ENCODE measurements around the gene GPHN. TPM values are rescaled to one million over a fixed set of nuclear protein-coding genes. Genes with fewer than 3 reads are reported as not detected.
"Not testable (repeated sequence)": the region's sequence is repeated elsewhere in the genome, so short reads cannot be mapped to it uniquely, and the experiment has no call there.

The GPHN gene
- total RNA-seq, 4 donors from 2014 or later = 9.1 to 21.1 (median 15.9) TPM

DNA sequence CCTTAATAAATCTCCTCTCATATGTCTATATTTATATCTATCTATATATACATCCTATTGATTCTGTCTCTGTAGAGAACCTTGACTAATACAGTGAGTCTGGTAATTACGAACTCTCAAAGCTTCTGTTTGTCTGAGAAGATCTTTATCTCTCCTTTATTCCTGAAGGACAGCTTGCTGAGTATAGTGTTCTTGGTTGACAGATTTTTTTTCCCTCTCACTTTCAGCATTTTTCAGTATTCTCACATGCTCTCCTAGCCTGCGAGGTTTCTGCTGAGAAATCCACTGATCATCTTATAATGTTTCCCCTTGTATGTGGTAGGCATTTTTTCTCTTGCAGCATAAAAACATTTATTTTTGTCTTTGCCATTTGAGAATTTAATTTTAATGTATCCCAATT, 67.1 kb downstream of the GPHN start:
- peaks cover 0 to 28% (median 13%) of the 10 kb centered on the region in 4 donors for H3K9me3 ChIP-seq
- DNase-seq (ENCODE audit: extremely low spot score) = no peak
- H3K36me3 ChIP-seq = no peaks in the 10 kb centered on the region
- no peak for TF ChIP-seq POLR2AphosphoS5 (IDR thresholded peaks at IDR 0.05)
- 100% methylated on average over 2 of the region's 2 CpGs for WGBS
- intact Hi-C loops (cut with DNase I) = no loop called here
- no peaks in the 10 kb centered on the region for H3K27me3 ChIP-seq
- no peak overlapping the region for H3K27ac ChIP-seq (replicated peaks in 1 of 4)
- no peaks in the 10 kb centered on the region for H3K4me1 ChIP-seq
- H3K4me3 ChIP-seq = no peak overlapping the region

DNA sequence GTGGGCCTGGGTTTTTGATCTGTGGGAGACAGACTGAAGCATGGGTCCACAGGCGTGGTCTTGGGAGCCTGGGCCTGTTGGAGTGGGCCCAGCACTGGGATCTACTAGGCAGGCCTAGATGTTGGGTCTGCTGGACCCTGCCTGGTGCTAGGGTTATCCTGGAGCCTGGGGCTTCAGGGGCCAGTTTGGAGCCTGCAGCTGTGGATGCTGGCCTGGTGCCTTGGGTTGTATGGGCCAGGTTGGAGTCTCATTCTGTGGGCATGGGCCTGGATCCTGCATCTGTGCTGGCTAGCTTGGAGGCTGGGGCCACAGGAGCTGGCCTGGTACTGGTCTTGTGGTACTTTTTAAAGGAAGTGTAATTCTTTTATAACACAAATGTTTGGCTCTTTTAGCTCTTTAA, 68.0 kb downstream of the GPHN start:
- Histone ChIP-seq H3K9me3 (peaks cover 0 to 28% (median 13%) of the 10 kb centered on the region in 4 donors), H3K36me3 (no peaks in the 10 kb centered on the region), H3K27ac (replicated peaks in 1 of 4) (no peak overlapping the region), H3K4me3 (no peak overlapping the region), H3K27me3 (no peaks in the 10 kb centered on the region), H3K4me1 (no peaks in the 10 kb centered on the region)
- intact Hi-C loops (cut with DNase I) = no loop called here
- 100% methylated on average over 1 of the region's 1 CpG for WGBS
- TF ChIP-seq, protein P1, sequence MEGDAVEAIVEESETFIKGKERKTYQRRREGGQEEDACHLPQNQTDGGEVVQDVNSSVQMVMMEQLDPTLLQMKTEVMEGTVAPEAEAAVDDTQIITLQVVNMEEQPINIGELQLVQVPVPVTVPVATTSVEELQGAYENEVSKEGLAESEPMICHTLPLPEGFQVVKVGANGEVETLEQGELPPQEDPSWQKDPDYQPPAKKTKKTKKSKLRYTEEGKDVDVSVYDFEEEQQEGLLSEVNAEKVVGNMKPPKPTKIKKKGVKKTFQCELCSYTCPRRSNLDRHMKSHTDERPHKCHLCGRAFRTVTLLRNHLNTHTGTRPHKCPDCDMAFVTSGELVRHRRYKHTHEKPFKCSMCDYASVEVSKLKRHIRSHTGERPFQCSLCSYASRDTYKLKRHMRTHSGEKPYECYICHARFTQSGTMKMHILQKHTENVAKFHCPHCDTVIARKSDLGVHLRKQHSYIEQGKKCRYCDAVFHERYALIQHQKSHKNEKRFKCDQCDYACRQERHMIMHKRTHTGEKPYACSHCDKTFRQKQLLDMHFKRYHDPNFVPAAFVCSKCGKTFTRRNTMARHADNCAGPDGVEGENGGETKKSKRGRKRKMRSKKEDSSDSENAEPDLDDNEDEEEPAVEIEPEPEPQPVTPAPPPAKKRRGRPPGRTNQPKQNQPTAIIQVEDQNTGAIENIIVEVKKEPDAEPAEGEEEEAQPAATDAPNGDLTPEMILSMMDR (IDR thresholded peaks at IDR 0.05) = no peak
- TF ChIP-seq EP300 (IDR thresholded peaks at IDR 0.05) = no peak
- TF ChIP-seq POLR2AphosphoS5 (IDR thresholded peaks at IDR 0.05) = no peak
- no peak for TF ChIP-seq POLR2A (IDR thresholded peaks at IDR 0.05; ENCODE audit: low read depth)
- DNase-seq (ENCODE audit: extremely low spot score) = no peak

DNA sequence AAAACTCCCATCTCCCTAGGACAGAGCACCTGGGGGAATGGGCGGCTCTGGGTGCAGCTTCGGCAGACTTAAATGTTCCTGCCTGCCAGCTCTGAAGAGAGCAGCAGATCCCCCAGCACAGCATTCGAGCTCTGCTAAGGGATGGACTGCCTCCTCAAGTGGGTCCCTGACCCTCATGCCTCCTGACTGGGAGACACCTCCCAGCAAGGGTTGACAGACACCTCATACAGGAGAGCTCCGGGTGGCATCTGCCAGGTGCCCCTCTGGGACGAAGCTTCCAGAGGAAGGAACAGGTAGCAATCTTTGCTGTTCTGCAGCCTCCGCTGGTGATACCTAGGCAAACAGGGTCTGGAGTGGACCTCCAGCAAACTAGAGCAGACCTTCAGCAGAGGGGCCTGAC, 79.8 kb downstream of the GPHN start:
- H3K4me1 ChIP-seq; H3K27ac ChIP-seq (replicated peaks in 1 of 4); H3K36me3 ChIP-seq; intact Hi-C loops (cut with DNase I); H3K4me3 ChIP-seq; DNase-seq (ENCODE audit: extremely low spot score); H3K9me3 ChIP-seq; H3K27me3 ChIP-seq: not testable (repeated sequence)
- 95% methylated on average over 6 of the region's 6 CpGs for WGBS

DNA sequence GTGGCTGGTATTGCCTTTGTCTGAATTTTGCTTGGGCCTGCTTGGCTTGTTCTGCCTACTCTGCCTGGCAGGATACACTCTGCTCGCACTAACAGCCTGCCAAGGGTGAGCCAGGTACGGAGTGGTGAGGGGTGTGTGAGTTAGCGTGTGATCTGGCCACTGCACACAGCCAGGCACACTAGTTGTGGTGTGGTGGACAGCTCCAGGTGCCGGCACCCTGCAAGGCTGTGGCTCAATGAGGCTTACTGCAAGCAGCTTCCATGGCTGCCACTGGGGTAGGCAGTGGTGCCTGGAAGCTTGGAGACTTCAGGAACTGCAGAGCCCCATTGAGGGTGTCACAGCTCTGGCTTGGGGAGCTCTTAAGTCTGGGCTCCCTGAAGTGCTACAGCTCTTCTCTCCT, 87.4 kb downstream of the GPHN start:
- DNase-seq (ENCODE audit: extremely low spot score) = no peak
- peaks cover 0 to 14% (median 0%) of the 10 kb centered on the region in 4 donors for H3K9me3 ChIP-seq

DNA sequence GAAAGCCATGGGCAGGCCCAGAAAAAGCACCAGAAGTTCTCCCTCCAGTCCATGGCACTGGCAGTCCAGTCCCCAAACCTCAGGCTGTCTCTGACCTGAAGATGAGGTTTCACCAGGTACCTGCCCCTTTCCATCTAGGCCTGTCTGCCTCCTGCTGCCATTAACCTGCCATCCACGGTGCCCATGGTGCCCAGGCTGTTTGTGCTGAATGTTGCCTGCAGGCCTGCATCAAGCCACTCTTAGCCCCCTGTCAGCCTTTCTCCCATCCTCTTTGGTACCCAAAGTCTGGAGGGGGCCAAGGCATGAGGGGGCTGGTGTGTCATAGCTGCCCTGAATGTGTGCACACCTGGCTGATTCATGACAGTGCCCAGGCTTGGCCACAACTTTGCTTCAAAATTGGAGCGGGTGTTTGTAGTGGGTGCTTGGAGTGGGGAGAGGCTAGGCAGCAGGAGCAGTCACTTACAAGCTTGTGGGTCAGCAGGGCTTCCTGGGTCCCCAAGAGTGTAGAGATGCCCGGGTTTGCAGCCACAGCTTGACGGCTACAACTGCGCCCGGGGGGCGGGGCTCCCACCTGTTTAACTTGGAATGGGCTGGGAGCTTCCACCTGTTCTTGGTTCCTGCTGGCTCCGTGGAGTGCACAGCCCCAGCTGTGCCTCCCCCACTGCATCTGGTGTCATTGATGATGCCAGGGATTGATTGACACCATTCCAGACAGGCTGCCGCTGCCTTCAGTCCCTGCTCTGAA, 88.5 kb downstream of the GPHN start:
- 94% methylated on average over 6 of the region's 9 CpGs for WGBS
- Histone ChIP-seq H3K9me3 (peaks cover 0 to 14% (median 0%) of the 10 kb centered on the region in 4 donors), H3K27ac (replicated peaks in 1 of 4) (no peak overlapping the region), H3K36me3 (no peaks in the 10 kb centered on the region), H3K4me1 (no peaks in the 10 kb centered on the region), H3K27me3 (no peaks in the 10 kb centered on the region), H3K4me3 (no peak overlapping the region)
- intact Hi-C loops (cut with DNase I) = no loop called here
- no peak for TF ChIP-seq POLR2AphosphoS5 (IDR thresholded peaks at IDR 0.05)
- TF ChIP-seq, protein P1 (IDR thresholded peaks at IDR 0.05) = no peak
- no peak for TF ChIP-seq POLR2A (IDR thresholded peaks at IDR 0.05; ENCODE audit: low read depth)
- TF ChIP-seq EP300 (IDR thresholded peaks at IDR 0.05) = no peak
- no peak for DNase-seq (ENCODE audit: extremely low spot score)

More for the DNA sequence above, 87.4 kb downstream of the GPHN start:
- Histone ChIP-seq H3K27me3 (no peaks in the 10 kb centered on the region), H3K36me3 (no peaks in the 10 kb centered on the region), H3K4me3 (no peak overlapping the region), H3K4me1 (no peaks in the 10 kb centered on the region), H3K27ac (replicated peaks in 1 of 4) (no peak overlapping the region)
- intact Hi-C loops (cut with DNase I) = no loop called here
- TF ChIP-seq, protein P1 (IDR thresholded peaks at IDR 0.05) = no peak
- TF ChIP-seq POLR2AphosphoS5 (IDR thresholded peaks at IDR 0.05) (no peak), POLR2A (IDR thresholded peaks at IDR 0.05; ENCODE audit: low read depth) (no peak), EP300 (IDR thresholded peaks at IDR 0.05) (no peak)
- WGBS = 100% methylated on average over 2 of the region's 4 CpGs

DNA sequence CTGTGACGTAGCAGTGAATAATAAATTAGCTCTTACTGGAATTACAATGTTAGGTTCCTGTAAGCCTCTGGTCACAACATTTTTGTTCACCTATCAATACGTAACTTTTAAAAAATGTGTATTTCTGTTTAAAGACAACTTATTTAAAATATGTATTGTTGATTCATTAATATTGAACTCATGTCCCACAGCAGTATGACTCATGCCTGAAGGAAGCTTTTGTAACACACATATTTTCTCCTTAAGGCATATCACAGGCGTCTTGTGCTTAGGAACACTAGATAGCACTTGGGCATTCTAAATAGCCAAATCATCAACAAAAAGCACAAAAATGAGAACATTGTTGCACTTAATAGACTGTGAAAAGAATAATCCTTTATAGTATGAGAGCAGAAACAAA, 92.5 kb downstream of the GPHN start:
- TF ChIP-seq, protein P1 (IDR thresholded peaks at IDR 0.05) = no peak
- TF ChIP-seq EP300 (IDR thresholded peaks at IDR 0.05) (no peak), POLR2AphosphoS5 (IDR thresholded peaks at IDR 0.05) (no peak), POLR2A (IDR thresholded peaks at IDR 0.05; ENCODE audit: low read depth) (no peak)
- no peaks in the 10 kb centered on the region for H3K36me3 ChIP-seq
- DNase-seq (ENCODE audit: extremely low spot score) = no peak
- H3K27ac ChIP-seq (replicated peaks in 1 of 4) = no peak overlapping the region
- H3K9me3 ChIP-seq = peaks cover 0 to 5% (median 0%) of the 10 kb centered on the region in 4 donors
- no peaks in the 10 kb centered on the region for H3K27me3 ChIP-seq
- 93% methylated on average over 3 of the region's 3 CpGs for WGBS
- H3K4me1 ChIP-seq = no peaks in the 10 kb centered on the region
- intact Hi-C loops (cut with DNase I) = no loop called here
- H3K4me3 ChIP-seq = no peak overlapping the region

All from esophagus muscularis mucosa (tissue), 4 donors.